ENCODE results near the gene ETV3L. TPM values are rescaled to one million over a fixed set of nuclear protein-coding genes. Genes with fewer than 3 reads are reported as not detected.

Gene ETV3L
- polyA plus RNA-seq, 4 donors: not detected

DNA sequence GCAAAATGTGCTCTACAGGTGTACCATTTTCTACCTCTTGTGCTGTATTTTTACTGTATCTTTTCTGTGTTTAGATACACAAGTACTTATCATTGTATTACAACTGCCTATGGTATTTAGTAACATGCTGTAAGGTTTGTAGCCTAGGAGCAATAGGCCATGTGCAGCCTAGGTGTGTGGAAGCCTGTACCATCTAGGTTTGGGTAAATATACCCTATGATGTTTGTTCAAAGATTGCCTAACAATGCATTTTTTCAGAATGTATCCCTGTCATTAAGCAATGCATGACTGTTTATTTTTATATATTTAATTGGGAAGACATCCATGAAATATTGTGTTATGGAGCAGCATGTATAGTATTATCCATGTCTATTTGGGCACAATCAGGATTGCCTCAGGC, 11.0 kb downstream of the ETV3L start:
- no peak for DNase-seq
- no peak overlapping the region for H3K4me3 ChIP-seq (ENCODE audit: low read depth in 1 of 3, low read length in 3 of 3)
- H3K27me3 ChIP-seq (ENCODE audit: control insufficient read depth in 3 of 3, insufficient read depth in 3 of 3, low read length in 3 of 3): peaks cover 0 to 2% (median 0%) of the 10 kb centered on the region in 3 donors
- H3K9me3 ChIP-seq (ENCODE audit: control insufficient read depth in 2 of 2, insufficient read depth in 1 of 2, low read depth in 1 of 2, low read length in 1 of 2): no peaks in the 10 kb centered on the region
- FAIRE-seq: no peak
- no peaks in the 10 kb centered on the region for H3K4me1 ChIP-seq (ENCODE audit: control insufficient read depth in 3 of 3, insufficient read depth in 2 of 3, low read depth in 1 of 3, low read length in 2 of 3)
- no peak overlapping the region for H3K27ac ChIP-seq (ENCODE audit: low read depth in 1 of 3, low read length in 2 of 3)
- no peaks in the 10 kb centered on the region for H3K36me3 ChIP-seq (ENCODE audit: control insufficient read depth in 3 of 3, insufficient read depth in 2 of 3, low read depth in 1 of 3, low read length in 3 of 3)

DNA sequence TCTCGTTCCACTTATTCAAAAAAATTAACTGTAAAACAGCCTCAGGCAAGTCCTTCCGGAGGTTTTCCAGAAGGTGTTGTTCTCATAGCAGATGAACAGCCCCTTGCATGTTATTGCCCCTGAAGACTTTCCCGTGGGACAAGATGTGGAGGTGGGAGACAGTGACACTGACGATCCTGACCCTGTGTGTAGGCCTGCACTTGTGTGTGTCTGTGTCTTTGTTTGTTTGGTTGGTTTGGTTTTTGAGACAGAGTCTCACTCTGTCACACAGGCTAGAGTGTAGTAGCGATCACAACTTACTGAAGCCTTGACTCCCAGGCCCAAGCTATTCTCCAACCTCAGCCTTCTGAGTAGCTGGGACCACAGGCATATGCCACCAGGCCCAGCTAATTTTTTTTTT, 12.6 kb downstream of the ETV3L start:
- peaks cover 0 to 4% (median 0%) of the 10 kb centered on the region in 3 donors for H3K27me3 ChIP-seq (ENCODE audit: control insufficient read depth in 3 of 3, insufficient read depth in 3 of 3, low read length in 3 of 3)
- DNase-seq: no peak
- no peak overlapping the region for H3K4me3 ChIP-seq (ENCODE audit: low read depth in 1 of 3, low read length in 3 of 3)
- no peaks in the 10 kb centered on the region for H3K4me1 ChIP-seq (ENCODE audit: control insufficient read depth in 3 of 3, insufficient read depth in 2 of 3, low read depth in 1 of 3, low read length in 2 of 3)
- H3K36me3 ChIP-seq (ENCODE audit: control insufficient read depth in 3 of 3, insufficient read depth in 2 of 3, low read depth in 1 of 3, low read length in 3 of 3): no peaks in the 10 kb centered on the region
- no peaks in the 10 kb centered on the region for H3K9me3 ChIP-seq (ENCODE audit: control insufficient read depth in 2 of 2, insufficient read depth in 1 of 2, low read depth in 1 of 2, low read length in 1 of 2)
- FAIRE-seq: no peak
- WGBS, 3 donors: 89 to 92% (median 92%) methylated on average over 5 of the region's 5 CpGs
- no peak overlapping the region for H3K27ac ChIP-seq (ENCODE audit: low read depth in 1 of 3, low read length in 2 of 3)

DNA sequence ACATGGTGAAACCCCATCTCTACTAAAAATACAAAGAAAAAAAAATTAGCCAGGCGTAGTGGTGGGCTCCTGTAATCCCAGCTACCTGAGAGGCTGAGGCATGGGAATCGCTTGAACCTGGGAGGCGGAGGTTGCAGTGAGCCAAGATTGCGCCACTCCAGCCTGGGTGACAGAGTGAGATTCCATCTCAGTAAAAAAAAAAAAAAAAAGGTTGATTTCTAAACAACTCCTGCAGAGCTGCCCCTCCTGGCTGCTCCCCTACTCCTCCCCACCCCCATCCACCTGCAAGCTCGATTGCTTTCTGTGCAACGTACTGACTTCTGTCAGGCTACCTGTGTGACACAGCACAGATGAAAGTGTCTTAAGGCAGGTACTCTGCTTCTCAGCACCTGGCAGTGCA, 13.3 kb downstream of the ETV3L start:
- Histone ChIP-seq H3K27ac (ENCODE audit: low read depth in 1 of 3, low read length in 2 of 3) (no peak overlapping the region), H3K27me3 (ENCODE audit: control insufficient read depth in 3 of 3, insufficient read depth in 3 of 3, low read length in 3 of 3) (peaks cover 0 to 4% (median 0%) of the 10 kb centered on the region in 3 donors), H3K36me3 (ENCODE audit: control insufficient read depth in 3 of 3, insufficient read depth in 2 of 3, low read depth in 1 of 3, low read length in 3 of 3) (no peaks in the 10 kb centered on the region), H3K4me3 (ENCODE audit: low read depth in 1 of 3, low read length in 3 of 3) (no peak overlapping the region), H3K4me1 (ENCODE audit: control insufficient read depth in 3 of 3, insufficient read depth in 2 of 3, low read depth in 1 of 3, low read length in 2 of 3) (no peaks in the 10 kb centered on the region), H3K9me3 (ENCODE audit: control insufficient read depth in 2 of 2, insufficient read depth in 1 of 2, low read depth in 1 of 2, low read length in 1 of 2) (no peaks in the 10 kb centered on the region)
- WGBS, 3 donors: 81 to 86% (median 81%) methylated on average over 6 of the region's 6 CpGs
- DNase-seq (no peak), FAIRE-seq (no peak)

DNA sequence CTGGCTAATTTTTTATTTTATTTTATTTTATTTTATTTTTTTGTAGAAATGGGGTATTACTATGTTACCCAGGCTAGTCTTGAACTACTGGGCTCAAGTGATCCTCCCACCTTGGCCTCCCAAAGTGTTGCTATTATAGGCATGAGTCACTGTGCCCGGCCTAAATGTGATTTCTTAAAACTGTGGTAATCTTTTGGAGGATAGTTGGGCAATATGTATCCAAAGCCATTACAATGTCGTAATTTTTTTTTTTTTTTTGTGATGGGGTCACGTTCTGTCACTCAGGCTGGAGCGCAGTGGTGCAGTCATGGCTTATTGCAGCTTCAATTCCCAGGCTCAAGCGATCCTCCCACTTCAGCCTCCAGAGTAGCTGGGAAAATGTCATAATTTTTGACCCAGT, 14.2 kb downstream of the ETV3L start:
- DNase-seq (no peak), FAIRE-seq (no peak)
- Histone ChIP-seq H3K27me3 (ENCODE audit: control insufficient read depth in 3 of 3, insufficient read depth in 3 of 3, low read length in 3 of 3) (peaks cover 0 to 4% (median 3%) of the 10 kb centered on the region in 3 donors), H3K4me1 (ENCODE audit: control insufficient read depth in 3 of 3, insufficient read depth in 2 of 3, low read depth in 1 of 3, low read length in 2 of 3) (no peaks in the 10 kb centered on the region), H3K36me3 (ENCODE audit: control insufficient read depth in 3 of 3, insufficient read depth in 2 of 3, low read depth in 1 of 3, low read length in 3 of 3) (no peaks in the 10 kb centered on the region), H3K27ac (ENCODE audit: low read depth in 1 of 3, low read length in 2 of 3) (no peak overlapping the region), H3K9me3 (ENCODE audit: control insufficient read depth in 2 of 2, insufficient read depth in 1 of 2, low read depth in 1 of 2, low read length in 1 of 2) (no peaks in the 10 kb centered on the region), H3K4me3 (ENCODE audit: low read depth in 1 of 3, low read length in 3 of 3) (no peak overlapping the region)
- 74 to 84% (median 79%) methylated on average over 5 of the region's 5 CpGs for WGBS, 3 donors

DNA sequence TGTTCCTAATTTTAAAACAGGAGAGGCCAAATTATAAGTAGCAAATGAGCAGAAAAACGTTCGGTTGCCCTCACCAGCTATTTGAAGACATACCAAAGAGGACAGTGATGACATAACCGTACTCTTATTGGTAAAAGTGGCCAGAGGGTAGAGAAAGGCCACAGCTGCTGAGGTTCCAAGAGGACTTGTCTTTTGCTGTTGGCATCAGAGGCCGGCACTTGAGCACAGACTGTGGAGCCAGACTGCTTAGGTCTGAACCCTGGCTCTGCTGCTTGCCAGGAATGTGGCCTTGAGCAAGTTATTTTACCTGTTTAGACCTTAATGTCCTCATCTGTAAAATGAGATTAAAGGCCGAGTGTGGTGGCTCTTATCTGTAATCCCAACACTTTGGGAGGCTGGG, 14.9 kb downstream of the ETV3L start:
- Histone ChIP-seq H3K27me3 (ENCODE audit: control insufficient read depth in 3 of 3, insufficient read depth in 3 of 3, low read length in 3 of 3) (peaks cover 0 to 4% (median 3%) of the 10 kb centered on the region in 3 donors), H3K36me3 (ENCODE audit: control insufficient read depth in 3 of 3, insufficient read depth in 2 of 3, low read depth in 1 of 3, low read length in 3 of 3) (no peaks in the 10 kb centered on the region), H3K27ac (ENCODE audit: low read depth in 1 of 3, low read length in 2 of 3) (no peak overlapping the region), H3K4me1 (ENCODE audit: control insufficient read depth in 3 of 3, insufficient read depth in 2 of 3, low read depth in 1 of 3, low read length in 2 of 3) (no peaks in the 10 kb centered on the region), H3K4me3 (ENCODE audit: low read depth in 1 of 3, low read length in 3 of 3) (no peak overlapping the region), H3K9me3 (ENCODE audit: control insufficient read depth in 2 of 2, insufficient read depth in 1 of 2, low read depth in 1 of 2, low read length in 1 of 2) (no peaks in the 10 kb centered on the region)
- no peak for FAIRE-seq
- 55 to 74% (median 63%) methylated on average over 5 of the region's 5 CpGs for WGBS, 3 donors
- DNase-seq: no peak

DNA sequence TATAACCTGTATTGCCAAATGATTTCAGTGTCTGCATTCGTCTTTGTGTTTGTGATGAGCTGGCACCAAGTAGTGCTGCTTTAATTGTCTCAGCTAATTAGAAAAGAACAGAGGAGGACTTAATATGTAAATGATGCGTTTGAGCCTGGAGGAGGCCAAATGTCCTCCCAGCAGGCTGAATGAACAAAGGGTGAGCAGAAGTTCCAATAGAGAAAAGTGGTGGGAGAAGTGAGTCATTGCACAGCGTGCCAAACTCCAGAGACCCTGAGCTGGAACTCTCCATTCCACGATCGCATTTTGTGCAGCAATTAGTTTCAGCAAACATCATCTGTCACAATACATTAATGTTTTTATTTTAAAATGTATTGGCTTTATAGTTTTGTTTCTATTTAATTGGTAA, 17.9 kb downstream of the ETV3L start:
- no peak for DNase-seq
- Histone ChIP-seq H3K9me3 (ENCODE audit: control insufficient read depth in 2 of 2, insufficient read depth in 1 of 2, low read depth in 1 of 2, low read length in 1 of 2) (no peaks in the 10 kb centered on the region), H3K4me1 (ENCODE audit: control insufficient read depth in 3 of 3, insufficient read depth in 2 of 3, low read depth in 1 of 3, low read length in 2 of 3) (no peaks in the 10 kb centered on the region), H3K27me3 (ENCODE audit: control insufficient read depth in 3 of 3, insufficient read depth in 3 of 3, low read length in 3 of 3) (peaks cover 0 to 4% (median 3%) of the 10 kb centered on the region in 3 donors), H3K27ac (ENCODE audit: low read depth in 1 of 3, low read length in 2 of 3) (no peak overlapping the region), H3K4me3 (ENCODE audit: low read depth in 1 of 3, low read length in 3 of 3) (no peak overlapping the region), H3K36me3 (ENCODE audit: control insufficient read depth in 3 of 3, insufficient read depth in 2 of 3, low read depth in 1 of 3, low read length in 3 of 3) (no peaks in the 10 kb centered on the region)
- FAIRE-seq: no peak
- WGBS, 3 donors: 74 to 86% (median 83%) methylated on average over 5 of the region's 5 CpGs

DNA sequence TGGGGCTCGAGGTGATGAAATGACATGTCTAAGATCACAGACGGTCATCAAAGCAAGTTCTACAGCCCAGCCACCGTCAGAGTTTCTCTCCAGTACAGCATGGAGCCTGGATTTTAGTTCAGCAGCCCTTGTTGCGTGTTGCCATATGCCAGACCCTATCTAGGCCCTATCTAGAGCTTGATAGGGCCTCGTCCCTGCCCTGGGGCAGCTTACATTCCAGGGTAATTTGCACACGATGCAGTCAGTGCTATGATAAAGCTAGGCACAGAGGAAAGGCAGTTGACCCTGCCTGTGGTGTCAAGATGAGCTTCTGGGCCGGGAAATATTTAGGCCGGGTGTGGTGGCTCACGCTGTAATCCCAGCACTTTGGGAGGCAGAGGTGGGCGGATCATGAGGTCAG, 18.9 kb downstream of the ETV3L start:
- peaks cover 0 to 6% (median 3%) of the 10 kb centered on the region in 3 donors for H3K27me3 ChIP-seq (ENCODE audit: control insufficient read depth in 3 of 3, insufficient read depth in 3 of 3, low read length in 3 of 3)
- no peak for DNase-seq
- H3K27ac ChIP-seq (ENCODE audit: low read depth in 1 of 3, low read length in 2 of 3): no peak overlapping the region
- H3K36me3 ChIP-seq (ENCODE audit: control insufficient read depth in 3 of 3, insufficient read depth in 2 of 3, low read depth in 1 of 3, low read length in 3 of 3): no peaks in the 10 kb centered on the region
- no peak for FAIRE-seq
- WGBS, 3 donors: 82 to 87% (median 86%) methylated on average over 10 of the region's 10 CpGs
- H3K9me3 ChIP-seq (ENCODE audit: control insufficient read depth in 2 of 2, insufficient read depth in 1 of 2, low read depth in 1 of 2, low read length in 1 of 2): no peaks in the 10 kb centered on the region
- no peak overlapping the region for H3K4me3 ChIP-seq (ENCODE audit: low read depth in 1 of 3, low read length in 3 of 3)
- H3K4me1 ChIP-seq (ENCODE audit: control insufficient read depth in 3 of 3, insufficient read depth in 2 of 3, low read depth in 1 of 3, low read length in 2 of 3): no peaks in the 10 kb centered on the region

DNA sequence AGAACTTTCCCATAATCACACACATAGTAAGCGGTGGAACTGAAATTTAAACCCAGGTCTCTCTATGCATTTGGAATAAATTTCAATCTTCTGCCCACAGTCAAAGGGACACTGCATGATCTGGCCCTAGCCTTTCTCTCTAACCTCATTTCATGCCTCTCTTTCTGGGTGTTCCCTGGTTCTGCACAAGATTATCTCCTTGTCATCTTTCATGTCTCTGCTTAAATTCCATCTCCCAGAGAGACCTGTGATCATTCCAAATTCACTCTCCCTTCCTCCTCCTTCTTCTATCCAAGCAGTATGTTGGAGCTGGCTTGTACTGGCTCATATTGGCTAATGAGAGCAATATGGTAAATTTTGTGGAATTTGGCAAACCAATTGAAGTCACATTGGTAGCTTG, 22.2 kb downstream of the ETV3L start:
- no peaks in the 10 kb centered on the region for H3K36me3 ChIP-seq (ENCODE audit: control insufficient read depth in 3 of 3, insufficient read depth in 2 of 3, low read depth in 1 of 3, low read length in 3 of 3)

DNA sequence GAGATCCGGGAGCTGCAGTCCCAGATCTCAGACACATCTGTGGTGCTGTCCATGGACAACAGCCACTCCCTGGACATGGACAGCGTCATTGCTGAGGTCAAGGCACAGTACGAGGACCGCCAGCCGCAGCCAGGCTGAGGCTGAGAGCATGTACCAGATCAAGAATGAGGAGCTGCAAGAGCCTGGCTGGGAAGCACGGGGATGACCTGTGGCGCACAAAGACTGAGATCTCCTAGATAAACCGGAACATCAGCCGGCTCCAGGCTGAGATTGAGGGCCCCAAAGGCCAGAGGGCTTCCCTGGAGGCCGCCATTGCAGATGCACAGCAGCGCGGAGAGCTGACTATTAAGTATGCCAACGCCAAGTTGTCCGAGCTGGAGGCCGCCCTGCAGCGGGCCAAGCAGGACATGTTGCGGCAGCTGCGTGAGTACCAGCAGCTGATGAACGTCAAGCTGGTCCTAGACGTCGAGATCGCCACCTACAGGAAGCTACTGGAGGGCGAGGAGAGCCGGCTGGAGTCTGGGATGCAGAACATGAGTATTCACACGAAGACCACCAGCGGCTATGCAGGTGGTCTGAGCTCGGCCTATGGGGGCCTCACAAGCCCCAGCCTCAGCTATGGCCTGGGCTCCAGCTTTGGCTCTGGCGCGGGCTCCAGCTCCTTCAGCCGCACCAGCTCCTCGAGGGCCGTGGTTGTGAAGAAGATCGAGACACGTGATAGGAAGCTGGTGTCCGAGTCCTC, 25.5 kb downstream of the ETV3L start:
- Histone ChIP-seq H3K27ac (ENCODE audit: low read depth in 1 of 3, low read length in 2 of 3) (no peak overlapping the region), H3K27me3 (ENCODE audit: control insufficient read depth in 3 of 3, insufficient read depth in 3 of 3, low read length in 3 of 3) (peaks cover 0 to 9% (median 0%) of the 10 kb centered on the region in 3 donors), H3K4me1 (ENCODE audit: control insufficient read depth in 3 of 3, insufficient read depth in 2 of 3, low read depth in 1 of 3, low read length in 2 of 3) (peaks cover 0 to 3% (median 0%) of the 10 kb centered on the region in 3 donors), H3K4me3 (ENCODE audit: low read depth in 1 of 3, low read length in 3 of 3) (no peak overlapping the region), H3K36me3 (ENCODE audit: control insufficient read depth in 3 of 3, insufficient read depth in 2 of 3, low read depth in 1 of 3, low read length in 3 of 3) (no peaks in the 10 kb centered on the region), H3K9me3 (ENCODE audit: control insufficient read depth in 2 of 2, insufficient read depth in 1 of 2, low read depth in 1 of 2, low read length in 1 of 2) (no peaks in the 10 kb centered on the region)
- WGBS, 3 donors: 17 to 26% (median 23%) methylated on average over 32 to 35 of the region's 35 CpGs
- FAIRE-seq (no peak), DNase-seq (peak; percentile 76 to 77)

More for the DNA sequence above, 22.2 kb downstream of the ETV3L start:
- DNase-seq: no peak
- Histone ChIP-seq H3K9me3 (ENCODE audit: control insufficient read depth in 2 of 2, insufficient read depth in 1 of 2, low read depth in 1 of 2, low read length in 1 of 2) (no peaks in the 10 kb centered on the region), H3K4me3 (ENCODE audit: low read depth in 1 of 3, low read length in 3 of 3) (no peak overlapping the region), H3K27me3 (ENCODE audit: control insufficient read depth in 3 of 3, insufficient read depth in 3 of 3, low read length in 3 of 3) (peaks cover 0 to 6% (median 3%) of the 10 kb centered on the region in 3 donors), H3K4me1 (ENCODE audit: control insufficient read depth in 3 of 3, insufficient read depth in 2 of 3, low read depth in 1 of 3, low read length in 2 of 3) (peaks cover 0 to 3% (median 0%) of the 10 kb centered on the region in 3 donors), H3K27ac (ENCODE audit: low read depth in 1 of 3, low read length in 2 of 3) (no peak overlapping the region)
- FAIRE-seq: no peak
- 89 to 96% (median 96%) methylated on average over 1 of the region's 1 CpG for WGBS, 3 donors
